Measurements from ENCODE around the gene TAF1B. TPM values are rescaled to one million over a fixed set of nuclear protein-coding genes. Genes with fewer than 3 reads are reported as not detected.

Gene TAF1B
- total RNA-seq, 1 experiment from 2014 or later: 35.2 TPM

DNA sequence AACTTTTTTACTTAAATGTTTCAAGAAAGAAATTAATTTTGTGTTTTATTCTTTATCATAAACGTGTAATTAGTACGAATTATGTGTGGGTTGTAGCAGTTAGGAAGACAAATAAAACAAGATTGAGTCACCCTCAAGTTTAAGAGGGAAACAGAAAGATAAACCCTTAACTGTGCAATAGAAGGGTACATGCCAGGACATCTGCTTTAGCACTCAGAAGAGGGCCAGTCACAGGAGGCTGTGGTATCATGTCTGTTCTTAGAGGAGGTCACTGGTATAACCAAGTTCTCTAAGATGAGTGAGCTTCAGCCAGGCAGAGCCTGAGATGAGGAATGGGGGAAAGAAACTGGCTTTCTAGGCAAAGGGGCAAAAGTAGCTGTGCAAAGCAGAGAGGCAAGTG lies 65.8 kb downstream of the TAF1B start:
- no peak overlapping the region for H3K27ac ChIP-seq (ENCODE audit: low read length)
- H3K9me3 ChIP-seq (ENCODE audit: control insufficient read depth, insufficient read depth, low read depth, low read length): no peaks in the 10 kb centered on the region
- H3K27me3 ChIP-seq (ENCODE audit: control insufficient read depth, insufficient read depth, low read length): no peaks in the 10 kb centered on the region
- CTCF ChIA-PET: no interaction called here
- H3K4me3 ChIP-seq (ENCODE audit: low read depth in 2 of 2, low read length in 2 of 2): no peak overlapping the region
- intact Hi-C loops (cut with micrococcal nuclease; ENCODE audit: unreplicated experiment) (no loop called here), in situ Hi-C loops (cut with HindIII; ENCODE audit: low pct_unique_long_range_greater_than_20kb, low sequenced_read_pairs) (no loop called here)
- BruUV-seq (replicated peaks): no TSS peak
- H3K4me1 ChIP-seq (ENCODE audit: control insufficient read depth, insufficient read depth, low read length): peaks cover 3% of the 10 kb centered on the region
- POLR2A ChIA-PET: interaction anchor here (0.6 kb wide), 1 partner anchor 67 kb away, joined by 3 read pairs; no protein-coding TSS in a partner anchor
- no peak for ATAC-seq
- peaks cover 29% of the 10 kb centered on the region for H3K36me3 ChIP-seq (ENCODE audit: control insufficient read depth, insufficient read depth, low read length)
- TF ChIP-seq SIN3A (IDR thresholded peaks at IDR 0.05; ENCODE audit: borderline replicate concordance, insufficient read depth, low read depth, low read length): no peak
- TF ChIP-seq, protein P1, sequence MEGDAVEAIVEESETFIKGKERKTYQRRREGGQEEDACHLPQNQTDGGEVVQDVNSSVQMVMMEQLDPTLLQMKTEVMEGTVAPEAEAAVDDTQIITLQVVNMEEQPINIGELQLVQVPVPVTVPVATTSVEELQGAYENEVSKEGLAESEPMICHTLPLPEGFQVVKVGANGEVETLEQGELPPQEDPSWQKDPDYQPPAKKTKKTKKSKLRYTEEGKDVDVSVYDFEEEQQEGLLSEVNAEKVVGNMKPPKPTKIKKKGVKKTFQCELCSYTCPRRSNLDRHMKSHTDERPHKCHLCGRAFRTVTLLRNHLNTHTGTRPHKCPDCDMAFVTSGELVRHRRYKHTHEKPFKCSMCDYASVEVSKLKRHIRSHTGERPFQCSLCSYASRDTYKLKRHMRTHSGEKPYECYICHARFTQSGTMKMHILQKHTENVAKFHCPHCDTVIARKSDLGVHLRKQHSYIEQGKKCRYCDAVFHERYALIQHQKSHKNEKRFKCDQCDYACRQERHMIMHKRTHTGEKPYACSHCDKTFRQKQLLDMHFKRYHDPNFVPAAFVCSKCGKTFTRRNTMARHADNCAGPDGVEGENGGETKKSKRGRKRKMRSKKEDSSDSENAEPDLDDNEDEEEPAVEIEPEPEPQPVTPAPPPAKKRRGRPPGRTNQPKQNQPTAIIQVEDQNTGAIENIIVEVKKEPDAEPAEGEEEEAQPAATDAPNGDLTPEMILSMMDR (IDR thresholded peaks at IDR 0.05): no peak
- DNase-seq (ENCODE audit: low read depth, low spot score): no peak

DNA sequence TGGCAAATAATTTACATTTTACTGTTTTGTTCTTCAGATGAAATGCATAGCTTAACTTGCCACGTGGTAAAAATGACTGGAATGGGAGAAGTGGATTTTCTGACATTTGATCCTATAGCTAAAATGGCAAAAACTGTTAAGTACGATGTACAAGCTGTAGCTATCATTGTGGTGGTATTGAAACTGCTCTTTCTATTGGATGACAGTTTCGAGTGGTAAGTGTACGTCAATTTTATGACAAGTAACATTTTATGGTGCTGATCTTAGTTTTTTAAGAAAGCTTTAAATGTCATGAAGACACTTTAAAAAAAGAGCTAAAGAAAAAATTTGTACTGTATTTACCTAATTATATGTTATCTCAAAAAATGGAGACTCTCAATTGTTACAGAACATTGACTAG lies 67.4 kb downstream of the TAF1B start:
- no TSS peak for BruUV-seq (replicated peaks)
- Histone ChIP-seq H3K4me1 (ENCODE audit: control insufficient read depth, insufficient read depth, low read length) (peaks cover 13% of the 10 kb centered on the region), H3K27ac (ENCODE audit: low read length) (no peak overlapping the region), H3K4me3 (ENCODE audit: low read depth in 2 of 2, low read length in 2 of 2) (no peak overlapping the region), H3K27me3 (ENCODE audit: control insufficient read depth, insufficient read depth, low read length) (no peaks in the 10 kb centered on the region), H3K36me3 (ENCODE audit: control insufficient read depth, insufficient read depth, low read length) (peaks cover 28% of the 10 kb centered on the region), H3K9me3 (ENCODE audit: control insufficient read depth, insufficient read depth, low read depth, low read length) (no peaks in the 10 kb centered on the region)
- intact Hi-C loops (cut with micrococcal nuclease; ENCODE audit: unreplicated experiment) (no loop called here), in situ Hi-C loops (cut with HindIII; ENCODE audit: low pct_unique_long_range_greater_than_20kb, low sequenced_read_pairs) (no loop called here)
- TF ChIP-seq POLR2AphosphoS5 (IDR thresholded peaks at IDR 0.05; ENCODE audit: low read depth, low read length): no peak
- TF ChIP-seq, protein P2, sequence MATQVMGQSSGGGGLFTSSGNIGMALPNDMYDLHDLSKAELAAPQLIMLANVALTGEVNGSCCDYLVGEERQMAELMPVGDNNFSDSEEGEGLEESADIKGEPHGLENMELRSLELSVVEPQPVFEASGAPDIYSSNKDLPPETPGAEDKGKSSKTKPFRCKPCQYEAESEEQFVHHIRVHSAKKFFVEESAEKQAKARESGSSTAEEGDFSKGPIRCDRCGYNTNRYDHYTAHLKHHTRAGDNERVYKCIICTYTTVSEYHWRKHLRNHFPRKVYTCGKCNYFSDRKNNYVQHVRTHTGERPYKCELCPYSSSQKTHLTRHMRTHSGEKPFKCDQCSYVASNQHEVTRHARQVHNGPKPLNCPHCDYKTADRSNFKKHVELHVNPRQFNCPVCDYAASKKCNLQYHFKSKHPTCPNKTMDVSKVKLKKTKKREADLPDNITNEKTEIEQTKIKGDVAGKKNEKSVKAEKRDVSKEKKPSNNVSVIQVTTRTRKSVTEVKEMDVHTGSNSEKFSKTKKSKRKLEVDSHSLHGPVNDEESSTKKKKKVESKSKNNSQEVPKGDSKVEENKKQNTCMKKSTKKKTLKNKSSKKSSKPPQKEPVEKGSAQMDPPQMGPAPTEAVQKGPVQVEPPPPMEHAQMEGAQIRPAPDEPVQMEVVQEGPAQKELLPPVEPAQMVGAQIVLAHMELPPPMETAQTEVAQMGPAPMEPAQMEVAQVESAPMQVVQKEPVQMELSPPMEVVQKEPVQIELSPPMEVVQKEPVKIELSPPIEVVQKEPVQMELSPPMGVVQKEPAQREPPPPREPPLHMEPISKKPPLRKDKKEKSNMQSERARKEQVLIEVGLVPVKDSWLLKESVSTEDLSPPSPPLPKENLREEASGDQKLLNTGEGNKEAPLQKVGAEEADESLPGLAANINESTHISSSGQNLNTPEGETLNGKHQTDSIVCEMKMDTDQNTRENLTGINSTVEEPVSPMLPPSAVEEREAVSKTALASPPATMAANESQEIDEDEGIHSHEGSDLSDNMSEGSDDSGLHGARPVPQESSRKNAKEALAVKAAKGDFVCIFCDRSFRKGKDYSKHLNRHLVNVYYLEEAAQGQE (IDR thresholded peaks at IDR 0.05; ENCODE audit: insufficient read depth in 1 of 2, low read depth in 2 of 2, low read length in 1 of 2): no peak
- TF ChIP-seq, protein P1 (IDR thresholded peaks at IDR 0.05): no peak
- ChIA-PET CTCF (no interaction called here), POLR2A (no interaction called here)
- ATAC-seq (no peak), DNase-seq (ENCODE audit: low read depth, low spot score) (no peak)

DNA sequence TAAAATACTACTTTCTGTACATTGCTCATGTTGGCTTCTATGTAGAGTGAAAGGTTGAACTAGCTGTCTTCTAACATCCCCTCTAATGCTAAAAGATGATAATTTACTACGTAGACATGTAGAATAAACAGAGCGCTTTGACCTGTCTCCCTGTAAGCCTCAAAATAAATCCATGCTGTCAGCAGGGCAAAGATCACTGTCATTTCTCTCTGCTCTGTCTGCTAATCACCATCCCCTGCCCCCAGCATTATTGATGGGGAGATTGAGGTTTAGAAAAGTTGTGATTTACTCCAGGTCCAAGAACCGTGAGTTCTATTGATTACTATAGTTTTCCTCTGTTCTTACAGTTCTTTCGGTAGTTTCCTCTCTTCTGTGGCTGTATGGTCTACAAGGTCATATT lies 69.2 kb downstream of the TAF1B start:
- intact Hi-C loops (cut with micrococcal nuclease; ENCODE audit: unreplicated experiment): no loop called here
- no peak for ATAC-seq
- H3K4me3 ChIP-seq (ENCODE audit: low read depth in 2 of 2, low read length in 2 of 2): no peak overlapping the region
- ChIA-PET POLR2A (no interaction called here), CTCF (no interaction called here)
- no peaks in the 10 kb centered on the region for H3K9me3 ChIP-seq (ENCODE audit: control insufficient read depth, insufficient read depth, low read depth, low read length)
- peaks cover 13% of the 10 kb centered on the region for H3K4me1 ChIP-seq (ENCODE audit: control insufficient read depth, insufficient read depth, low read length)
- no TSS peak for BruUV-seq (replicated peaks)
- in situ Hi-C loops (cut with HindIII; ENCODE audit: low pct_unique_long_range_greater_than_20kb, low sequenced_read_pairs): no loop called here
- no peak overlapping the region for H3K27ac ChIP-seq (ENCODE audit: low read length)
- peaks cover 29% of the 10 kb centered on the region for H3K36me3 ChIP-seq (ENCODE audit: control insufficient read depth, insufficient read depth, low read length)
- no peak for TF ChIP-seq POLR2AphosphoS5 (IDR thresholded peaks at IDR 0.05; ENCODE audit: low read depth, low read length)
- TF ChIP-seq TCF7L2 (IDR thresholded peaks at IDR 0.05; ENCODE audit: low read depth, low read length): no peak
- TF ChIP-seq, protein P2 (IDR thresholded peaks at IDR 0.05; ENCODE audit: insufficient read depth in 1 of 2, low read depth in 2 of 2, low read length in 1 of 2): no peak
- TF ChIP-seq, protein P1 (IDR thresholded peaks at IDR 0.05): no peak
- no peak for TF ChIP-seq SIN3A (IDR thresholded peaks at IDR 0.05; ENCODE audit: borderline replicate concordance, insufficient read depth, low read depth, low read length)
- H3K27me3 ChIP-seq (ENCODE audit: control insufficient read depth, insufficient read depth, low read length): no peaks in the 10 kb centered on the region
- DNase-seq (ENCODE audit: low read depth, low spot score): no peak
